ENCODE data around the gene SCG2. TPM values are rescaled to one million over a fixed set of nuclear protein-coding genes. Genes with fewer than 3 reads are reported as not detected.
"Not testable (repeated sequence)": the region's sequence is repeated elsewhere in the genome, so short reads cannot be mapped to it uniquely, and the experiment has no call there.

Gene SCG2
- total RNA-seq, 1 donor from 2014 or later = 2.0 TPM

DNA sequence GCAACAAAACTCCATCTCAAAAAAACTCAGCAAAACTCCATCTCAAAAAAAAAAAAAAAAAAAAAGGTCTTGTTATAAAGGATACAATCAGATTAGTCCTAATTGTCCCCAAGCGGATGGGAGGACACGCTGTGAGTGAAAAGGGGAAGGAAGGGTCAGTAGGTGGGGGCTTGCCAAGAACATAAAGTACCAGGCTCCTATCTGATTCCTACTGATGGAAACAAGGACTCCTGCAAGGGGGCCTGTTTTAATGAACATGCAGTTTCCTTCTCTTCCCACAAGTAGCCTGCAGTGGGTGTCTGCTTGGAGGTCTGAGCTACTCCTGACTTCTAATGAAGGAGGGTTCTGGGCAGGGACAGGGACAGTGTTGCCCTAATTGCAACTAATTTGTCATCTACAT lies 7.9 kb downstream of the SCG2 start:
- TF ChIP-seq, protein P1, sequence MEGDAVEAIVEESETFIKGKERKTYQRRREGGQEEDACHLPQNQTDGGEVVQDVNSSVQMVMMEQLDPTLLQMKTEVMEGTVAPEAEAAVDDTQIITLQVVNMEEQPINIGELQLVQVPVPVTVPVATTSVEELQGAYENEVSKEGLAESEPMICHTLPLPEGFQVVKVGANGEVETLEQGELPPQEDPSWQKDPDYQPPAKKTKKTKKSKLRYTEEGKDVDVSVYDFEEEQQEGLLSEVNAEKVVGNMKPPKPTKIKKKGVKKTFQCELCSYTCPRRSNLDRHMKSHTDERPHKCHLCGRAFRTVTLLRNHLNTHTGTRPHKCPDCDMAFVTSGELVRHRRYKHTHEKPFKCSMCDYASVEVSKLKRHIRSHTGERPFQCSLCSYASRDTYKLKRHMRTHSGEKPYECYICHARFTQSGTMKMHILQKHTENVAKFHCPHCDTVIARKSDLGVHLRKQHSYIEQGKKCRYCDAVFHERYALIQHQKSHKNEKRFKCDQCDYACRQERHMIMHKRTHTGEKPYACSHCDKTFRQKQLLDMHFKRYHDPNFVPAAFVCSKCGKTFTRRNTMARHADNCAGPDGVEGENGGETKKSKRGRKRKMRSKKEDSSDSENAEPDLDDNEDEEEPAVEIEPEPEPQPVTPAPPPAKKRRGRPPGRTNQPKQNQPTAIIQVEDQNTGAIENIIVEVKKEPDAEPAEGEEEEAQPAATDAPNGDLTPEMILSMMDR (IDR thresholded peaks at IDR 0.05; ENCODE audit: unreplicated experiment) = no peak
- H3K4me3 Mint-ChIP-seq = no peak overlapping the region
- no peaks in the 10 kb centered on the region for H3K9me3 Mint-ChIP-seq
- H3K4me1 Mint-ChIP-seq = no peaks in the 10 kb centered on the region
- no peak for DNase-seq (ENCODE audit: low spot score in 2 of 2, unreplicated experiment in 2 of 2)
- H3K27ac Mint-ChIP-seq = no peak overlapping the region
- no peaks in the 10 kb centered on the region for H3K36me3 Mint-ChIP-seq
- peaks cover 18% of the 10 kb centered on the region for H3K27me3 Mint-ChIP-seq (ENCODE audit: low read depth)

DNA sequence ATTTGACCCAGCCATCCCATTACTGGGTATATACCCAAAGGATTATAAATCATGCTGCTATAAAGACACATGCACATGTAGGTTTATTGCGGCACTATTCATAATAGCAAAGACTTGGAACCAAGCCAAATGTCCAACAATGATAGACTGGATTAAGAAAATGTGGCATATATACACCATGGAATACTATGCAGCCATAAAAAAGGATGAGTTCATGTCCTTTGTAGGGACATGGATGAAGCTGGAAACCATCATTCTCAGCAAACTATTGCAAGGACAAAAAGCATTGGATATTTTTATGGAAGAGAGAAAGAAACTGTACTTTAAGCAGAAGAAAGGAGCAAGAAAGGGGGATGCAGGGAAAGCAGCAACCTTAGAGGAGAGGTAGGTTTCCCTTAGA lies 9.5 kb downstream of the SCG2 start:
- H3K27ac Mint-ChIP-seq; H3K9me3 Mint-ChIP-seq; DNase-seq (ENCODE audit: low spot score in 2 of 2, unreplicated experiment in 2 of 2); H3K4me1 Mint-ChIP-seq; H3K27me3 Mint-ChIP-seq (ENCODE audit: low read depth); H3K36me3 Mint-ChIP-seq; H3K4me3 Mint-ChIP-seq: not testable (repeated sequence)

DNA sequence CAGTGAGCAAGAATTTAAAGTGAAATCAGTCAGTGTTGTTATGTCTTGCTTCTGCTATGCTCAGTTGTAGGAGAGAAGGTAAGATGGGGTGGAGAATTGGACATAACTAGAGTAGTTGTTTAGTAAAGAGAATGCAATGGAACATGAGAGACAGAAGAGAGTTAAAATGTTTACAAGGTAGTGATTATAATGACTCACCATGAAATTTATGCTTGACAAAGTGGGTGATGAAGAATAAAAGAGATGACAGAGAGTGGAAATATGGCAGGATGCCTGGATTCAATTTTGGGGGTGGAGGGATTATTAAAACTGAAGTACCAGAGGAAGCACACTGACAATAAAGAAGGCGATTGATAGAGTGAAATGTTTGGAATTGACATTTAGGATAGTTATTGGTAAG lies 10.6 kb downstream of the SCG2 start:
- TF ChIP-seq, protein P1 (IDR thresholded peaks at IDR 0.05; ENCODE audit: unreplicated experiment) = no peak
- H3K4me3 Mint-ChIP-seq = no peak overlapping the region
- no peaks in the 10 kb centered on the region for H3K9me3 Mint-ChIP-seq
- no peak overlapping the region for H3K27ac Mint-ChIP-seq
- DNase-seq (ENCODE audit: low spot score in 2 of 2, unreplicated experiment in 2 of 2) = no peak
- peaks cover 5% of the 10 kb centered on the region for H3K27me3 Mint-ChIP-seq (ENCODE audit: low read depth)
- H3K4me1 Mint-ChIP-seq = no peaks in the 10 kb centered on the region
- H3K36me3 Mint-ChIP-seq = no peaks in the 10 kb centered on the region

DNA sequence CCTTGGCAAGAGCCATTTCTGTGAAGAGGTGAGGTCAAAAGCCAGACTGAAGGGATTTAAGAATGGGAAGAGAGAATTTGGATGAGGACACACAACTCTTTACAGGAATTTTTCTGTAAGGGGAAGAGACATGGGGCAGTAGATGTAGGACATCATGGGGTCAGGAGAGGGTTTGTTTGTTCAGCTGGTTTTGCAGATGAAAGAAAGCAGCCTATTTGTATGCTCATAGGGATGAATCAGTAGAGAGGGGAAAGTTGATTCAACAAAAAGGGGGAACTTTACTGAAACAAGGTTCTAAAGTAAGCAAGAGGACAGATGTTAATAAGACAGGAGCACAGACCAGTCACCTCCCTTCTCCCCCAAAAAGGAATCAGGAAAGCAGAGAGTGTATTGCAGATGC lies 11.2 kb downstream of the SCG2 start:
- H3K9me3 Mint-ChIP-seq = no peaks in the 10 kb centered on the region
- no peak overlapping the region for H3K27ac Mint-ChIP-seq
- peaks cover 3% of the 10 kb centered on the region for H3K27me3 Mint-ChIP-seq (ENCODE audit: low read depth)
- no peak for DNase-seq (ENCODE audit: low spot score in 2 of 2, unreplicated experiment in 2 of 2)
- no peaks in the 10 kb centered on the region for H3K4me1 Mint-ChIP-seq
- TF ChIP-seq, protein P1 (IDR thresholded peaks at IDR 0.05; ENCODE audit: unreplicated experiment) = no peak
- H3K36me3 Mint-ChIP-seq = no peaks in the 10 kb centered on the region
- H3K4me3 Mint-ChIP-seq = no peak overlapping the region

DNA sequence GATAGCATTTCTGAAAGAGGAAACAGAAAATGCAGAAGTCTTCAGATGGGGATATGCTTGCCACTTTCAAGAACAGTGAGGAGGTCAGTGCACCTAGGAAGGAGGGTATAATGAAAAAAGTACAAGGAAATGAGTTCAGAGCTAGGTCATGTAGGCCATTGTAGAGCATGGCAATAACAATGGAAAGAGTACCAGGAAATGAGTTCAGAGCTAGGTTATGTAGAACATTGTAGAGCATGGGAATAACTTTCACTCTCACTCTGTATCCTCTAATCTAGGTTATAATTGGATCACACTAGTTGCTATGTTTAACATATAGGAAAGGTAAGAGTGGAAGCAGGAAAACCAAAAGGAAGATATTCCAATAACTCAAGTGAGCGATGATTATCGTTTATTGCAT lies 12.3 kb downstream of the SCG2 start:
- no peak for DNase-seq (ENCODE audit: low spot score in 2 of 2, unreplicated experiment in 2 of 2)
- TF ChIP-seq, protein P1 (IDR thresholded peaks at IDR 0.05; ENCODE audit: unreplicated experiment) = no peak
- H3K4me3 Mint-ChIP-seq = no peak overlapping the region
- H3K9me3 Mint-ChIP-seq = no peaks in the 10 kb centered on the region
- no peaks in the 10 kb centered on the region for H3K27me3 Mint-ChIP-seq (ENCODE audit: low read depth)
- no peak overlapping the region for H3K27ac Mint-ChIP-seq
- no peaks in the 10 kb centered on the region for H3K4me1 Mint-ChIP-seq
- no peaks in the 10 kb centered on the region for H3K36me3 Mint-ChIP-seq

DNA sequence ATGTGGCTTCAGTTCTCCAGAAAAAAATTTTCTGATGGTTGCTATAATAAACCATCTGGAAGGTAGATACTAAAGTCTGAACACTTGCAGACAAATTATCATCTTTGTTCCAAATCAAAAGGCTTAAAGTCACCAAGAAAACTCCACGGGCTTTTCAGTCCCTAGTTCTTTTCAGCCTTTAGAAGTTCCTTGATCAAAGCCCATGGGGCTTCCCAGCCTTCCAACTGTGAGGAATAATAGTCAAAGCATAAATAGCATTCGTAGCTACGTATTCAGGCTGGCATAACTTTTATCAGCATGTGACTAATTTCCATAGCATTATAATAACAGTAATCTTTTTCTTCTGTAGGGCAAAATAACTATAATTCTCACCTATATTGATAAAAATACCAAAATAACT lies 13.9 kb downstream of the SCG2 start:
- Mint-ChIP-seq H3K4me3 (no peak overlapping the region), H3K27ac (no peak overlapping the region), H3K9me3 (no peaks in the 10 kb centered on the region), H3K36me3 (no peaks in the 10 kb centered on the region), H3K4me1 (no peaks in the 10 kb centered on the region), H3K27me3 (ENCODE audit: low read depth) (no peaks in the 10 kb centered on the region)
- no peak for DNase-seq (ENCODE audit: low spot score in 2 of 2, unreplicated experiment in 2 of 2)
- TF ChIP-seq, protein P1 (IDR thresholded peaks at IDR 0.05; ENCODE audit: unreplicated experiment) = no peak

All from mesothelial cell of epicardium (in vitro differentiated cells).